Measurements from ENCODE around the gene CRYGC.

The CRYGC gene

GRCh38 chr2:208096080-208096479 lies 33.5 kb downstream of the CRYGC start:
- H3K4me3 ChIP-seq (ENCODE audit: low read depth, low read length) = no peak overlapping the region
- DNase-seq (ENCODE audit: low read depth, low spot score) = no peak
- no peak for TF ChIP-seq CTCF (IDR thresholded peaks at IDR 0.05; ENCODE audit: low read depth, low read length)
- in situ Hi-C loops (cut with HindIII; ENCODE audit: low sequenced_read_pairs) = no loop called here

GRCh38 chr2:208093128-208093527 lies 36.5 kb downstream of the CRYGC start:
- no peak for TF ChIP-seq CTCF (IDR thresholded peaks at IDR 0.05; ENCODE audit: low read depth, low read length)
- in situ Hi-C loops (cut with HindIII; ENCODE audit: low sequenced_read_pairs) = no loop called here
- H3K4me3 ChIP-seq (ENCODE audit: low read depth, low read length) = no peak overlapping the region
- DNase-seq (ENCODE audit: low read depth, low spot score) = no peak

DNA sequence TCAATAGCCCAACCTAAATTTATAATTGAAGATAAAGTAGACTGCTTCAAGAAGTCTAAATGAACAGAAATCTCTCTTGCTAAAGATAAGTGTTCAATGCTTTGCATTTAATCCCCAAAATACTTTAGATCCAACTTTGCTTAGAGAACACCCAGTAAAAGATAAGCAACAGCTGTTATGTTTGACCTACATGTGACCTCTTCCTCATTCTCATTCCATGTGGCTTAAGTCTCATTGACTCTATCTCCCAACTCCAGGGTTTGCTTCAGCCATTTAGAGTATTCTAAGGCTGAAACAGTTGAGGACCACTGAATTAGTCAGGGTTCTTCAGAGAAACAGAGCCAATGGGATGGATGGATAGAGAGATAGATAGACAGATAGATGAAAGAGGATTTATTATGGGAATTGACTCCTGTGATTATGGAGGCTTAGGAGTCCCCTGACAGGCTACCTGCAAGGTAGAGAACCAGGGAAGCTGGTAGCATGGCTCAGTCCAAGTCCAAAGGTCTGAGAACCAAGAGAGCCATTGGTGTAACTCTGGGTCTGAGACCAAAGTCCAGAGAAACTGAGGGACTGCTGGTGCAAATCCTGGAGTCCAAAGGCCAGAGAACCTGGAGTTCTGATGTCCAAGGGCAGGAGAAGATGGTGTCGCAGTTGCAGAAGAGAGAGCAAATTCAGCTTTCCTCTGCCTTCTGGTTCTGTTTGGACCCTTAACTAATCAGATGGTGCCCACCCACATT lies 37.4 kb downstream of the CRYGC start:
- TF ChIP-seq CTCF (IDR thresholded peaks at IDR 0.05; ENCODE audit: low read depth, low read length) = no peak
- in situ Hi-C loops (cut with HindIII; ENCODE audit: low sequenced_read_pairs) = no loop called here
- no peak overlapping the region for H3K4me3 ChIP-seq (ENCODE audit: low read depth, low read length)
- no peak for DNase-seq (ENCODE audit: low read depth, low spot score)

GRCh38 chr2:208090420-208090819 lies 39.2 kb downstream of the CRYGC start:
- DNase-seq (ENCODE audit: low read depth, low spot score) = no peak
- H3K4me3 ChIP-seq (ENCODE audit: low read depth, low read length) = no peak overlapping the region
- TF ChIP-seq CTCF (IDR thresholded peaks at IDR 0.05; ENCODE audit: low read depth, low read length) = no peak
- in situ Hi-C loops (cut with HindIII; ENCODE audit: low sequenced_read_pairs) = no loop called here

- in situ Hi-C loops (cut with HindIII; ENCODE audit: low sequenced_read_pairs) = no loop called here
- no peak for TF ChIP-seq CTCF (IDR thresholded peaks at IDR 0.05; ENCODE audit: low read depth, low read length)
- DNase-seq (ENCODE audit: low read depth, low spot score) = no peak
- H3K4me3 ChIP-seq (ENCODE audit: low read depth, low read length) = no peak overlapping the region
Measured at GRCh38 chr2:208086029-208086428, 43.6 kb downstream of the CRYGC start.

- TF ChIP-seq CTCF (IDR thresholded peaks at IDR 0.05; ENCODE audit: low read depth, low read length) = no peak
- in situ Hi-C loops (cut with HindIII; ENCODE audit: low sequenced_read_pairs) = no loop called here
- no peak overlapping the region for H3K4me3 ChIP-seq (ENCODE audit: low read depth, low read length)
- DNase-seq (ENCODE audit: low read depth, low spot score) = no peak
Measured at GRCh38 chr2:208083807-208084206, 45.8 kb downstream of the CRYGC start.
